GM18951 (cell line): ENCODE data around the gene SH3RF1.

ENCODE experiments used
- POLR2A ChIP-seq: IDR thresholded peaks from 4 replicates; pipeline ENCODE4 v1.6.1; 2011; ENCODE audit warnings: mild to moderate bottlenecking; ENCODE audit not compliant: insufficient read length, insufficient read depth; ENCODE audit errors: extremely low read depth
- in situ Hi-C: fragments of 300-500 bp; cut with MboI; formaldehyde crosslinking; loops from one replicate; pipeline ENCODE4 v1.12.0; 2022; ENCODE audit warnings: low sequenced_read_pairs, mixed read lengths, inconsistent platforms; ENCODE audit not compliant: unreplicated experiment

Gene SH3RF1

DNA sequence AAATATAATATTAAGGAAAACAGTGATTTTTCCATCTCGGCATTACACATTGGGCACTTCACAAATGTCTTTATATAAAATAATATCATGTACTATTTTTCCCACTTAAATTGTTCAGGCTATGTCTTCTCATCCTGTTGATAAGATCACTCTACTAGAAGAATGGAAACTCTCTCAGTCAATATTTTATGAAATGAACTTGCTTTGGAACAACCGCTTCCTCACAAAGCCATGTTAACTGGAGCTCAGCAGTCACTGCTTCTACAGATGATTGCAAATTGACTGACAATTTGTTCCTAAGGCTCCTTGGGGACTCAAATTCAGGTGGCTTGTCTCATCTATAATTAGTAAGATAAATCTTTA lies 133.2 kb downstream of the SH3RF1 start:
- in situ Hi-C loops = no loop called here

DNA sequence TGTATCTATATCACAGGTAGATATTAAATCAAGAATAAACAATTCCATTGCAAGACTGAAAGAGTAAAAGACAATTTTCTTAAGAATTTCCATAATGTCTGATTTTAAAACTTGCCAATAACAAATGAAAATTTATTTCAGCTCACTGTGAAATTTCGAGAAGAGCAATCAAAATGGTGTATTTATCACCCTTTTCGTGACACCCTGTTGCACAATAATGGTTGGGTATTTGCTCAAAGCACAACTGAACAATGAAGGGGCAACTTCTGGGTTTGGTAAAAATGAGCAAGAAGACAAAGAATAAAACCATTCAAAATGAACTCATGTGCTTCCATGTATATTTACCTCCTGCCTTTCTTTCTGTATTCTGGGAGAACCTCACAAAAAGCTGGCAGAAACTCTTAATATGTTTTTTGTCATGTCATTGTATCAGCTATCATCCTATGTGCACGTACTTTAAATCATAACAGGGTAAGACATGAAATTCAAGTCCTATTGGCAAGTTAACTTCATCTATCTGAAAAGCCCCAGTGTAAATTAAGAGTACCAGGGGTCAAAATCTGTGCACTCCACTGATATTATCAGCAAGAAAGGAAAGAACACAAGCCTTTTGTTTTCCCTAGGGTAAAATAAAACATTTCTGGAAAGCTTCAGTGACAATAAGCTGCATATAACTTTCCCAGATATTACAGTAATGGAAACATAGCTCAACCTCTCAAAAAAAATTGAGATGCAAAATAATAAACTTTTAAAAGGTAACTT lies 133.8 kb downstream of the SH3RF1 start:
- TF ChIP-seq POLR2A = no peak
- in situ Hi-C loops = no loop called here

More for the DNA sequence above, 133.2 kb downstream of the SH3RF1 start:
- no peak for TF ChIP-seq POLR2A

DNA sequence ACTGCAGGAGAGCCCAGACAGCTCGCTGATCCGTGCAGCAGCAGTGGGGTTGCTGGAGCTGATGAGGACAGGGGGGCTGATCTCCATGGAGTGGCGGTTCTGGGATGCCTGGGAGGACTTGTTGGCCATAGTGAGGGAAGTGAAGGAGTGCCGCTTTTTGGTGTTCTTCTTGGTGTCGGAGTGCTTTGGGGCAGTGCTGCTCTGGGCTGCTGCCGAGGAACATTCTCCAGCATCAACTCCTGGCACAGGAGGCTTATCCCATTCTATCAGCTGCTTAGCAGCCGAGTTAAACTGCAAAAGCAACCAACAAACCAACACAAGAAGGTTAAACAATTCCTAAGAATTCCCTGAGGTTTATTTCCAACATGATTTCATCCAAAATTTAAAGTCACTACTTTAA lies 134.4 kb downstream of the SH3RF1 start:
- no peak for TF ChIP-seq POLR2A

DNA sequence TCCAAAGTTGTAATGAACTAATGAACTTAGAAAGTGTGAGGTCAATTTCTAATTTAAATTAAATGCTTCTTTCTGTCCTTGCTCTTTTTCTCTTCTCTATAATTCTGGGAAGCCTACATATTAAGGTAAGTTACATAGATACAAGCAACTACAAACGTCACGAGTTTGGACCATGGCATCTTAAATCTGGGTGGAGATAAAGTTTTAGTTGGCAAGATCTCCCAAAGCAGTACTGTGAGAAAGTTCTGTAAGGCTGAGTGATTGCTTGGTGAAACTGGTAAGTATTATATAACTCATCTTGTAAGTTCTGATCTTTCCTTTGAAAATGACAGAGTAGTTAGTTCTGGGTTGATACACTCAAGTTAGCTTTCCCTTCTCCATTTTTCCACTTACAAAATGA lies 135.0 kb downstream of the SH3RF1 start:
- in situ Hi-C loops = no loop called here
- TF ChIP-seq POLR2A = no peak

More for the DNA sequence above, 134.4 kb downstream of the SH3RF1 start:
- in situ Hi-C loops = no loop called here

DNA sequence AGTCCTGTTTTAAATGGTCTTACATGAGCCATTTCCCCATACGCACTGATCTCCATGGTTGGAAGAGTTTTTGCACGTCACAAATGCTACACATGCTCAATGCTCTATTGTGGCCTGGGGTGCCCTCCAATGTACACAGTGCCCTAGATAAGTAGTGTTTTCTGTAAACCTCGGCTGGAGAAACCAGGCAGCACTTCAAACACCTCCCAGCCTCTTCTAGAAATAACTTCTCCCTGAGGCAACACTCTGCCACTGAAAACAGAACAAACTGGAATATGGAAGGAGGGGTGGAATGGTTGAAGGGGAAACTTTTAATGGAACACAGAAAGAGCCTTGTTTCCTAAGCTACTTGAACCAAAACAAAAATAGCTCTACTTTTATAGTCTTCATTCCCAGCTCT lies 136.8 kb downstream of the SH3RF1 start:
- in situ Hi-C loops = no loop called here
- no peak for TF ChIP-seq POLR2A

DNA sequence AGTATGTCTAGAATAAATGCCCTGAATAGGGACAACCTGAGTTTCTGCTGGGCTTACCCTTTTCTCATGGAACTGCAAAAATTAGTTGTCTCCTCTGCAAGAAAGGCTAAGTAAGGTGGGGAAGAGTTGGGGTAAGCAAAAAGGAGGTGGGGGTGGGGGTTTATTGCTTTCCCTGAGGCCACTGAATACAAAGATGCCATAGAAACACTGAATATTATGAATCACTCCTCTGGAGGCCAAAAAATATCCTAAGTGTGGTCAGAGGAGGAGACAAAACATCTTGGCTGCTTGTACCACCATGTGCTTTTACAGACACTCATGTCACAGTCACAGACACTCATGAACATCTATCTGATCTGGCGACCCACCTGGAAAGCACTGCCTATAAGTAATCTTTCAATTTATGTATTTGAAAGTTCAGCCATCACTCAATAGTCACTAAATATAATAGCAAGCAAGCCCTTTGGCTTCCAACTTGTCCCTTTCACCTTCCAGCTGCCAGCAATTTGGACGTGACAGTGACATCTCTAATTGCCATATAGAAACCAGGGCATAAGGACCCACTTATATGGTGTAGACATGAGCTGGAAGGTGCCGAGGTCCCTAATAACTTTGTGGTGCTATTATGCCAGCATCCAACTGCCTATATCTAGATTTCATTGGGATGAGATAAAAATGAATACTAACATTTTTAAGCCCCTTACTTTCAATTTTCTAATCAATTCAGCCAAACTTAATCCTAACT lies 138.0 kb downstream of the SH3RF1 start:
- in situ Hi-C loops = no loop called here
- TF ChIP-seq POLR2A = no peak

DNA sequence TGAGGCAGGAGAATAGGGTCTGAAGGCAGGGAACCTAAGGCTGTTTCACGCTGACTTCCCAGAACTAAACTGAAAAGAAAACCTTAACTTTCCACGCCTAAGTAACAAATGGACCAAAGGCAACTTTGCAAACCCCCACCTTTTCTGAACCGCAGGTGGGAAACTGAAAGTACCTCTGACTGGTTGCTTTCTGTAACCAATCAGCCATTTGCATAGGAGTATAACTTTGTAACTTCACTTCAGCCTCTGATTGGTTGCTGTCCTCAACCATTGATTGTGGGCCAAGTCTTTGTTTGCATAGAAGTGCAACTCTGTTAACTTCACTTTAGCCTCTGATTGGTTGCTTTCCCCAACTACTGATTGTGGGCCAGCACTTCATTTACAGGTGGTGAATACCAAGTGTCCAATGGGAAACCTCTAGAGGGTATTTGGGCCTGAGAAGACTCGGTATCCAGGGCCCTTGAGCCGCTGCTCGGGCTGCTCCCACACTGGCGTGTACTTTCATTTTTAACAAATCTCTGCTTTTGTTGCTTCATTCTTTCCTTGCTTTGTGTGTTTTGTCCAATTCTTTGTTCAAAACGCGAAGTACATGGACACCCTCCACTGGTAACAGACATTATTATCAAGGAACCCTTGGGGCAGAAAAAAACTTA lies 139.1 kb downstream of the SH3RF1 start:
- no peak for TF ChIP-seq POLR2A
- in situ Hi-C loops = no loop called here

DNA sequence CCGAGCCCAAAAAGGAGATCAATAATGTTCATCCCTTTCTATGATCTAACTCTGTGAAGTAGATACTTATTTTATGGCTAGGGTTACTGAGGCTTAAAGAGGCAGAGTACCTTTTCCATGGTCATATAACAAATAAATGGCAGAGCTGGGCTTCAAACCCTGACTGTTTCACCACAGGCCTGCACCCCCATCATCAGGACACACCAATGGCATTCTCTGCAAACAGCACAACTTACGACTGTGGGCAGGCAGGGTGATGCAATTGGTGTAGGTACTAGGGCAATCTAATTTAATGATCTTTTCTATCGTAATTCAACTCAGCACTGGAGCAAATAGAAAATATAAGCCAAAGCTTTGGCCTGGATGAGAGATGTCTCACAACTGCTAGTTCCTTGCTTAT lies 141.9 kb downstream of the SH3RF1 start:
- TF ChIP-seq POLR2A = no peak
- in situ Hi-C loops = no loop called here

DNA sequence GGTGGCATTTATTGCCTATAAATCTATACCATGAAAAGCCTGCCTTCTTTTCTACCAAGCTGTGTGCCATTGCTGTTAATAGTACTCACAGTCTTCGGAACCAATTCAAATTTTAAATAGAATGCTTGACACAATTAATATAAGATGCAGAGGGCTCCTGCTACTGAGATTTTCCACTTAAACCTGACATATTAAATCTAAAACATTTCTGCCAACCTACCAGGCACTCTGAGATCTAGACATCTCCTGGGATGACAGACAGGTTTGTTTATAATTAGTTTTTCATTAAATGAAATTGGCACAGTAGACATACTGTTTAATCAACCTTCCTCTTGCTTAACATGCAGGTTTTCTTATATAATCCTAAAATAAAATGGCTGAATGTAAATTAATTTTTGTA lies 143.4 kb downstream of the SH3RF1 start:
- in situ Hi-C loops = no loop called here
- TF ChIP-seq POLR2A = no peak

DNA sequence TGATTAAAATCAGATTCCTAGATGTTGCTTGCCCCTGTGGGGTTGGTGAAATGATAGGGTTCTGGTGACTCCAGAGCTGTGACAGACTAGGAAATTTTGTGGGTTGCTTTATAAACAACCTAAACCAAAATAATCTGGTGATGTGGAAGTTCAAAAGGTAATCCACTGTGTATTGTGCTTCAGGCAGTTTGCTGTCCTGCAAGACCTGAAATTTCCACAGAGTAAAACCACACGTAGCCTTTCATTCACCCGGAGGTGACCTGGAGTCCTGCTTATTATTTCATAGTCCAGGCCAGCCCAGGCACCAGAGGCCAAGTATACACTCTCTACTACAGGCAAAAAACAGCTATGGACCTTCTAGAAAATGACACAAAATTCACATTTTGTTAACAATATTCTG lies 146.1 kb downstream of the SH3RF1 start:
- TF ChIP-seq POLR2A = no peak
- in situ Hi-C loops = no loop called here

DNA sequence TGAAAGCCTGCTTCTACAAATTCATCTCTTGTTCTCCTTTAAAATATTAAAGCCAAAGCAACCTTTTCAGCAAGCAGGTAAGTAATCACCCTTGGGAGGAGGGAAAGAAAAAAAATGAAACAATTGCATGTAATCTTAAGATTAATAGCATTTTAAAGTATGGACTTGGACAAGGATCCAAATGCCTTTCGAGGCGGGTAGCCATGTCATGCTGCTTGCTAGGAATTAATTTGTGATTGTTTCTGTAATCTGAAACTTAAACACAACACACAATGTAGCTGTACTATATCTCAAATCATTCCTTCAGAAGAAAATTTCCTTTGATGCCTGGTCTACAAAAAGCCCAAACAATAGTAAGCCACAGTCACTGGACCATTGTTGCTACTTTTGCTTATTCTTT lies 148.3 kb downstream of the SH3RF1 start:
- TF ChIP-seq POLR2A = no peak

DNA sequence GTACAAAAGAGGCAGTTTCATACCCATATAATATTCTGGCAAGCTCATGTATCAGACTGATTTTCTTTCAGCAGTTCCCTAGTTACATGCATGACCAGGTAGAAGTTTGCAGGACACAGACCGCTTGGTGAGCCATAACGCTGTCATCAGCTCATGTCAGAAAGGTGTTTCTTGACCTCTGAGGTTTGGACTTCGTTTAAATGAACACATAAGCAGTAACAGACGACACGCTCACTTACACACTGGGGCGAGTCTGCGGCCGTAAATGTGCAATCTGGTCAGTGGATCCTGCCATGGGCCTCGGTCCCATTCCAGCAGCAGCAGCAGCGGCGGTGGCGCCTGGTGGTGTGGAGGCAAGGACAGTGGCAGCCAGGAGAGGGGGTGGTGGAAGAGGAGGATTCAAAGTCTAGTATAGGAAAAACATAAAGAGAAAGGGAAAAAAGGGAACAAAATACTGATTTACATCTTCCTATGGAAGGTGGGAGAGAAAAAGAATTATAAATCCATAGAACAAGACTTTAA lies 148.8 kb downstream of the SH3RF1 start:
- in situ Hi-C loops = no loop called here
- no peak for TF ChIP-seq POLR2A

More for the DNA sequence above, 148.3 kb downstream of the SH3RF1 start:
- in situ Hi-C loops = no loop called here

DNA sequence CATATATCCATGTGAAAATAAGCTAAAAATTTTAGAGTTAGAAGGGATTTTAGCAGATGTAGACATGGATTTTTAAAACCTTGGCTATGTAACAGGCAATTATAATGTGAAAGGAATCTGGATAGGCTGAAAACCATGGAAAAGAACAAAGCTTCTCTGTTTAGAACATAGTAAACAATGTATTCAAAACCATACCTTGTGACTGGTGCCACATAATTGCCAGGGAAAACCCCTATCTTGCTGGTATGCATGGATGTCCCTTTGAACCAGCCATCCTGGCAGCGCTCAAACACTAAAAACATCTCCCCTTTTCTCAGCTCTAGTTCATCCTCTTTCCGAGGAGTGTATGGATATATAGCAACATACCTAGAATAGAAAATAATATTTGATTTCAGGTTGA lies 150.1 kb downstream of the SH3RF1 start:
- TF ChIP-seq POLR2A = no peak
- in situ Hi-C loops = no loop called here
